HCT116 (cell line): Measurements from ENCODE around the gene SLC39A10. TPM values are rescaled to one million over a fixed set of nuclear protein-coding genes. Genes with fewer than 3 reads are reported as not detected.

Experiments
- ATAC-seq: fragments of 200-7000 bp; cut with Tn5 transposase; 2 replicates; pipeline ENCODE4 v1.9.1; 2020; ENCODE audit warnings: mild to moderate bottlenecking, moderate library complexity
- BruUV-seq: library from RNA; stranded (reverse); fragments of 400-500 nt; replicated peaks from 2 replicates; lab custom pipeline; 2021; lab: Mats Ljungman, UMichigan
- CTCF ChIA-PET: fragments of 300-600 bp; sonication (Branson Sonifier 250); formaldehyde crosslinking; loops from one replicate; lab custom pipeline; 2021; ENCODE audit warnings: antibody characterized with exemption; lab: Charles Lee
- POLR2A ChIA-PET: fragments of 300-600, 350-600 bp; sonication (Branson Sonifier 250); formaldehyde crosslinking; loops from one replicate; lab custom pipeline; 2021; ENCODE audit warnings: antibody characterized with exemption; lab: Charles Lee
- RAD21 ChIA-PET, 2 experiments: fragments of 300-600 bp; sonication (Branson Sonifier 250); formaldehyde crosslinking; loops; one replicate each; lab custom pipeline; 2023; ENCODE audit warnings: low total read pairs in 2 of 2; ENCODE audit not compliant: uncharacterized antibody in 2 of 2, unreplicated experiment in 2 of 2, low non-redundant PET in 1 of 2; lab: Charles Lee
- DNase-seq: peaks from one replicate; pipeline ENCODE4 v3.0.0-alpha.2; 2010; ENCODE audit warnings: low read depth, low spot score
- H2AFZ ChIP-seq: fragments of 200-600 bp; shearing (Covaris generic), sonication (generic); 2 replicates; pipeline ENCODE4 v1.6.1; 2017; ENCODE audit warnings: low read depth, mixed run types, mixed read lengths, antibody characterized with exemption, low read length; ENCODE audit not compliant: poor library complexity, severe bottlenecking
- H3K27ac ChIP-seq: 2 replicates; pipeline ENCODE4 v1.5.1; 2012; ENCODE audit warnings: low read depth, low read length
- H3K27me3 ChIP-seq: fragments of 200-600 bp; sonication (generic); 2 replicates; pipeline ENCODE4 v1.6.1; 2016; ENCODE audit warnings: mixed run types, low read length, mixed read lengths; ENCODE audit not compliant: insufficient read depth
- H3K36me3 ChIP-seq, 2 experiments: fragments of 200-500 bp in 1 of 2; fragments of 200-600 bp in 1 of 2; sonication (Bioruptor generic) in 1 of 2; sonication (generic) in 1 of 2; 2 replicates each; pipeline versions ENCODE4 v1.5.1 to v1.6.1; 2014 to 2016; ENCODE audit warnings: low read length in 2 of 2, inconsistent platforms in 1 of 2, mixed read lengths in 1 of 2, mixed run types in 1 of 2; ENCODE audit not compliant: insufficient read depth in 2 of 2, control insufficient read depth in 1 of 2
- H3K4me1 ChIP-seq, 2 experiments: fragments of 200-600 bp in 1 of 2; sonication (generic) in 1 of 2; 2 replicates each; pipeline versions ENCODE4 v1.5.1 to v1.6.1; 2012 to 2017; ENCODE audit warnings: low read length in 2 of 2, inconsistent platforms in 1 of 2, mild to moderate bottlenecking in 1 of 2, mixed read lengths in 1 of 2, mixed run types in 1 of 2, moderate library complexity in 1 of 2; ENCODE audit not compliant: insufficient read depth in 2 of 2, control insufficient read depth in 1 of 2
- H3K4me2 ChIP-seq: fragments of 200-600 bp; sonication (generic); 2 replicates; pipeline ENCODE4 v1.6.1; 2017; ENCODE audit warnings: mixed run types, low read length, mixed read lengths
- H3K4me3 ChIP-seq, 2 experiments: fragments of 200-600 bp in 1 of 2; sonication (generic) in 1 of 2; replicated peaks in 1 of 2; 2 replicates each; pipeline ENCODE4 v1.5.1; 2011 to 2016; ENCODE audit warnings: low read length in 2 of 2, control low read depth in 1 of 2, low read depth in 1 of 2, mild to moderate bottlenecking in 1 of 2, mixed read lengths in 1 of 2, mixed run types in 1 of 2
- H3K79me2 ChIP-seq: fragments of 200-600 bp; sonication (generic); 2 replicates; pipeline ENCODE4 v1.6.1; 2017; ENCODE audit warnings: mild to moderate bottlenecking, mixed run types, low read length, moderate library complexity, mixed read lengths; ENCODE audit not compliant: insufficient read depth
- H3K9ac ChIP-seq: fragments of 200-600 bp; sonication (generic); 2 replicates; pipeline ENCODE4 v1.6.1; 2016; ENCODE audit warnings: low read length, mixed read lengths
- H3K9me2 ChIP-seq: fragments of 200-600 bp; sonication (generic), shearing (Covaris generic); 2 replicates; pipeline ENCODE4 v1.6.1; 2017; ENCODE audit warnings: mixed run types, mild to moderate bottlenecking, moderate library complexity; ENCODE audit not compliant: insufficient read depth
- H3K9me3 ChIP-seq, 2 experiments: fragments of 200-500 bp in 1 of 2; fragments of 200-600 bp in 1 of 2; sonication (Bioruptor generic) in 1 of 2; sonication (generic) in 1 of 2; 2 replicates each; pipeline ENCODE4 v1.6.1; 2014 to 2017; ENCODE audit warnings: low read length in 2 of 2, mixed read lengths in 2 of 2, inconsistent platforms in 1 of 2, low read depth in 1 of 2, mild to moderate bottlenecking in 1 of 2, mixed run types in 1 of 2, moderate library complexity in 1 of 2; ENCODE audit not compliant: control insufficient read depth in 1 of 2, insufficient read depth in 1 of 2
- H4K20me1 ChIP-seq: fragments of 200-600 bp; sonication (generic), shearing (Covaris generic); 2 replicates; pipeline ENCODE4 v1.6.1; 2017; ENCODE audit warnings: mixed run types, mild to moderate bottlenecking, moderate library complexity; ENCODE audit not compliant: insufficient read depth
- CBX3 ChIP-seq: IDR thresholded peaks from 2 replicates; pipeline ENCODE4 v1.6.1; 2012; ENCODE audit warnings: low read depth
- CEBPB ChIP-seq: IDR thresholded peaks from 2 replicates; pipeline ENCODE4 v1.6.1; 2012; ENCODE audit warnings: low read depth
- EGR1 ChIP-seq: IDR thresholded peaks from 2 replicates; pipeline ENCODE4 v1.6.1; 2012; ENCODE audit warnings: low read depth
- ELF1 ChIP-seq: IDR thresholded peaks from 2 replicates; pipeline ENCODE4 v1.6.1; 2012; ENCODE audit warnings: low read depth, borderline replicate concordance
- EZH2 ChIP-seq: fragments of 200-600 bp; sonication (generic); IDR thresholded peaks from 2 replicates; pipeline ENCODE4 v1.6.1; 2017; ENCODE audit warnings: antibody characterized with exemption, mixed run types
- FOSL1 ChIP-seq: IDR thresholded peaks from 2 replicates; pipeline ENCODE4 v1.6.1; 2012; ENCODE audit warnings: low read depth
- POLR2AphosphoS5 ChIP-seq: IDR thresholded peaks from 2 replicates; pipeline ENCODE4 v1.6.1; 2011; ENCODE audit warnings: mild to moderate bottlenecking, low read depth, low read length, moderate library complexity
- RAD21 ChIP-seq: IDR thresholded peaks from 2 replicates; pipeline ENCODE4 v1.6.1; 2012; ENCODE audit warnings: low read depth, mild to moderate bottlenecking
- SP1 ChIP-seq: IDR thresholded peaks from 2 replicates; pipeline ENCODE4 v1.6.1; 2012; ENCODE audit warnings: low read depth
- TCF7L2 ChIP-seq: IDR thresholded peaks from 2 replicates; pipeline ENCODE4 v1.7.0; 2011; ENCODE audit warnings: borderline replicate concordance, inconsistent platforms; ENCODE audit not compliant: insufficient read depth, insufficient read length; ENCODE audit errors: extremely low read depth
- intact Hi-C: fragments of 100-400 bp; cut with micrococcal nuclease; formaldehyde crosslinking; loops from 2 replicates; pipeline ENCODE4 v1.10.0; 2022
- total RNA-seq: library from RNA; stranded (reverse); gene quantifications from one replicate; pipeline ENCODE4 v1.2.1, GENCODE V29; 2021; ENCODE audit not compliant: unreplicated experiment

SLC39A10 gene
- total RNA-seq, 1 experiment from 2014 or later, result 59.0 TPM

DNA sequence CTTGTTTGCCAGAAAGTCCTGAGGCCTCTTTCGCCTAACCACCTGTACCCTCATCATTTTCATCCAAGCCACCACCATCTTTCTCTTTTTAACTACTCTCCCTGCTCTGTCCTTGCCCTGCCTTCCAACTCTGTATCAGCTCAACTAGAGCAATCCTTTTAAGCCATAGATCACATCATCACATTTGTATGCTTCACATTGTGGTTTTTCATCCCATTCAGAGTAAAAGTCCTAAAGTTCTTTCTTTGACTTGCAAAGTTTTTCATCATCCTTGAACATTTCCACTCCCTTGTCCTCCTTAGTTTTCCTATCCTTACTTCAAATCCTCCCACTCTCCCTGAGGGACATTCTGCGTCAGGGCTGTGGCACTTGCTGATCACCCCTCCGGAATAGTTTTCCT is 73.9 kb downstream of the SLC39A10 start:
- no peak for ATAC-seq
- no peak overlapping the region for H3K9ac ChIP-seq
- TF ChIP-seq CBX3 (no peak), POLR2AphosphoS5 (no peak), EGR1 (no peak)
- no peaks in the 10 kb centered on the region; the same call in 1 of the 2 replicates for H4K20me1 ChIP-seq
- no peaks in the 10 kb centered on the region for H3K27me3 ChIP-seq
- H3K4me2 ChIP-seq, result no peak overlapping the region
- intact Hi-C loops, result no loop called here
- BruUV-seq, result no TSS peak
- RAD21 ChIA-PET, result no interaction called here
- H3K9me3 ChIP-seq, result no peaks in the 10 kb centered on the region
- H3K9me2 ChIP-seq, result no peaks in the 10 kb centered on the region
- H3K36me3 ChIP-seq, result peaks cover 3% of the 10 kb centered on the region in 2 experiments; a peak in 1 of 4 replicates
- H3K4me1 ChIP-seq, result no peaks in the 10 kb centered on the region
- DNase-seq, result no peak
- no peak overlapping the region for H3K27ac ChIP-seq
- POLR2A ChIA-PET, result no interaction called here
- H3K4me3 ChIP-seq, result no peak overlapping the region
- no peak overlapping the region for H2AFZ ChIP-seq
- H3K79me2 ChIP-seq, result no peaks in the 10 kb centered on the region
- CTCF ChIA-PET, result no interaction called here

DNA sequence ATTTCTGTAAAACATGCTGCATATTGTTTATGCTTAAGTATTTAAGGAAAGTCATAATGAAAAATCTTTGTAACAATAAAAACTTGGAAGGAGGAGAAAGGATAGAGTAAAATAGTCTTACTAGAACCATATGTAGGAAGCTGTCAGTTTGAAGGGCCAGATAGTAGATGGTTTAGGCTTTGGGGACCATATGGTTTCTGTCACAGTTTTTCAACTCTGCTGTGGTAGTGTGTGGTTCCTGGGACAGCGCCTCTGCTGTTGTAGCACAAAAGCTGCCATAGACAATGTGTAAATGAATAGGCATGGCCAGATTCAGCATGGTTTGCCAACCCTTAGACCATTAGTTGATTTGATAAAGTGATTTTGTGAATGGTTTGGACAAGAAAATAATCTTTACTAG is 75.5 kb downstream of the SLC39A10 start:
- CTCF ChIA-PET, result no interaction called here
- no peaks in the 10 kb centered on the region for H3K4me1 ChIP-seq
- H3K4me2 ChIP-seq, result no peak overlapping the region
- POLR2A ChIA-PET, result no interaction called here
- no peaks in the 10 kb centered on the region for H3K9me2 ChIP-seq
- RAD21 ChIA-PET, result no interaction called here
- intact Hi-C loops, result no loop called here
- DNase-seq, result no peak
- H3K4me3 ChIP-seq, result no peak overlapping the region
- ATAC-seq, result no peak
- H3K9ac ChIP-seq, result no peak overlapping the region
- H3K27ac ChIP-seq, result no peak overlapping the region
- BruUV-seq, result no TSS peak
- no peaks in the 10 kb centered on the region for H3K79me2 ChIP-seq
- no peaks in the 10 kb centered on the region; the same call in 1 of the 2 replicates for H4K20me1 ChIP-seq
- H3K36me3 ChIP-seq, result peaks cover 3% of the 10 kb centered on the region in 2 experiments; a peak in 1 of 4 replicates
- H3K9me3 ChIP-seq, result no peaks in the 10 kb centered on the region
- TF ChIP-seq TCF7L2 (no peak), CEBPB (no peak), EZH2 (no peak), RAD21 (no peak), FOSL1 (no peak), SP1 (no peak), ELF1 (no peak)
- no peak overlapping the region for H2AFZ ChIP-seq
- no peaks in the 10 kb centered on the region for H3K27me3 ChIP-seq
